ENCODE data around the gene OLFML2B. TPM values are rescaled to one million over a fixed set of nuclear protein-coding genes. Genes with fewer than 3 reads are reported as not detected.

OLFML2B gene
- total RNA-seq, 2 donors from 2014 or later, result 32.2 to 46.6 TPM

DNA sequence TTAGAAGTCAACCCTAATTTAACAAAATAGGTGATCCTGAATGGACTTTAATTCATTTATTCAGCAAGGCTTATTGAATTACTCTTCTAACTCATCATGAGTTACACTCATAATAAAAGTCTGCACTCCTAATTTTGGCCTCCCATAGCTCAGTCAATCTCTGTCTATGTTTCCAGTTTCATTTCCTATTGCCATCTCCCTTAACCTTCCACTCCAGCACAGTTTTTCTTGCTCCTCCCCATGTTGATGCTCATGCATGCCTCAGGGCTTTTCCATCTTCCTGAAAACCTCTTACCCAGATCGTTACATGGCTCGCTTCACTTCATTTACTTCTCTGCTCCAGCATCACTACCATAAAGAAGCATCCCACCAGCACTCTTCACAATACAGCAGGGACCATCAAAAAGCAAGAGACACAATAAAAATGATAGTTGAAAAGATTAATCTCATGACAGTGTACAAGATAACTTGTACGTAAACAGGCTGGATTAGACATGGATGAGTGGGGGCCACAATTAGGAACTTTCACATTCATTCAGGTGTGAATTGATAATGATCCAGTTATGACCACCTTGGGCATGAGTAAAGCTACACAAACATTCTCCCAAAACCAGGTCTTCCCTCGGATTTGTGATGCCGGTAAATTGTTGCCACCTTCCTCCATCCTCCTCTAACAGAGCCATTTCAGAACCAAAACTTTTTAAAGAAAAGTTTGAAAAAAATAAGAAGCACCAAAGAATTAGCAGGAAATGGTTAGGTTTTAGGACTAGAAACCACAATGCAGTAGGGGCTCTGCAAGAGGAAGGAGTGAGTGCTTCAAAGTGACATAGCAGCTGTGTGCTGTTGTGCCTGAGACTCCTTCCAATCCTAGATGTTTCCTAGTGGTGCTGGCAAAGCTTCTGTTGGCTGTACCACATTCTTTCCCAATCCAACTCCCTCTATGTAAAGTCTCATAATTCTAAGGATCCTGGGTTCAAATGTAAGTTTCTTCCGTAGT, 89.8 kb downstream of the OLFML2B start:
- TF ChIP-seq, protein P1, sequence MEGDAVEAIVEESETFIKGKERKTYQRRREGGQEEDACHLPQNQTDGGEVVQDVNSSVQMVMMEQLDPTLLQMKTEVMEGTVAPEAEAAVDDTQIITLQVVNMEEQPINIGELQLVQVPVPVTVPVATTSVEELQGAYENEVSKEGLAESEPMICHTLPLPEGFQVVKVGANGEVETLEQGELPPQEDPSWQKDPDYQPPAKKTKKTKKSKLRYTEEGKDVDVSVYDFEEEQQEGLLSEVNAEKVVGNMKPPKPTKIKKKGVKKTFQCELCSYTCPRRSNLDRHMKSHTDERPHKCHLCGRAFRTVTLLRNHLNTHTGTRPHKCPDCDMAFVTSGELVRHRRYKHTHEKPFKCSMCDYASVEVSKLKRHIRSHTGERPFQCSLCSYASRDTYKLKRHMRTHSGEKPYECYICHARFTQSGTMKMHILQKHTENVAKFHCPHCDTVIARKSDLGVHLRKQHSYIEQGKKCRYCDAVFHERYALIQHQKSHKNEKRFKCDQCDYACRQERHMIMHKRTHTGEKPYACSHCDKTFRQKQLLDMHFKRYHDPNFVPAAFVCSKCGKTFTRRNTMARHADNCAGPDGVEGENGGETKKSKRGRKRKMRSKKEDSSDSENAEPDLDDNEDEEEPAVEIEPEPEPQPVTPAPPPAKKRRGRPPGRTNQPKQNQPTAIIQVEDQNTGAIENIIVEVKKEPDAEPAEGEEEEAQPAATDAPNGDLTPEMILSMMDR (IDR thresholded peaks at IDR 0.05), result no peak
- Histone ChIP-seq H3K27ac (no peak overlapping the region), H3K4me3 (no peak overlapping the region), H3K36me3 (no peaks in the 10 kb centered on the region), H3K9me3 (no peaks in the 10 kb centered on the region), H3K27me3 (replicated peaks; ENCODE audit: insufficient read depth) (no peaks in the 10 kb centered on the region), H3K4me1 (ENCODE audit: control insufficient read depth in 1 of 2, low read depth in 2 of 2) (peaks cover 22 to 32% of the 10 kb centered on the region in 2 donors)
- DNase-seq (ENCODE audit: low spot score) (no peak), ATAC-seq (ENCODE audit: insufficient number of reproducible peaks, low FRiP score, low read depth) (no peak)

Other genes starting within 250 kb of the OLFML2B start
- gene NOS1AP, start 45.8 kb upstream of the OLFML2B start, total RNA-seq, result 10 to 100 TPM in 1 of 2 donors, 1 to 10 TPM in 1; 6.3 to 12.2 TPM